Colonic mucosa (tissue), 4 donors: ENCODE measurements around the gene CLPTM1L. TPM values are rescaled to one million over a fixed set of nuclear protein-coding genes. Genes with fewer than 3 reads are reported as not detected.
"Not testable (repeated sequence)": the region's sequence is repeated elsewhere in the genome, so short reads cannot be mapped to it uniquely, and the experiment has no call there.

ENCODE experiments used
- DNase-seq: peaks from one replicate; pipeline ENCODE4 v3.0.0-alpha.2; 2020
- H3K27ac ChIP-seq: fragments of 200-600 bp; one replicate; pipeline ENCODE4 v1.8.0; 2021
- H3K27me3 ChIP-seq: fragments of 200-600 bp; one replicate; pipeline ENCODE4 v1.8.0; 2021
- H3K36me3 ChIP-seq: fragments of 200-600 bp; one replicate; pipeline ENCODE4 v1.8.0; 2021
- H3K4me1 ChIP-seq: fragments of 200-600 bp; one replicate; pipeline ENCODE4 v1.8.0; 2021; ENCODE audit warnings: mild to moderate bottlenecking
- H3K4me3 ChIP-seq: fragments of 200-600 bp; one replicate; pipeline ENCODE4 v1.8.0; 2021
- H3K9ac ChIP-seq, 2 donors: one replicate each; pipeline ENCODE4 v1.7.0; 2013; ENCODE audit warnings: control low read depth in 2 of 2, low read depth in 2 of 2, low read length in 2 of 2
- H3K9me3 ChIP-seq: fragments of 200-600 bp; one replicate; pipeline ENCODE4 v1.8.0; 2021
- CTCF ChIP-seq: fragments of 200-600 bp; IDR thresholded peaks from one replicate; pipeline ENCODE4 v1.8.0; 2022; ENCODE audit warnings: antibody characterized with exemption, mild to moderate bottlenecking
- intact Hi-C: fragments of 100-400 bp; cut with DNase I; formaldehyde crosslinking; loops from one replicate; pipeline ENCODE4 v1.14.1; 2022
- total RNA-seq, 2 donors: library from RNA; stranded (reverse); fragmentation: NEBNext Ultra II Directional in 1 of 2; extraction: Animal tissue kit (Norgen Biotek cat#: 25700) in 1 of 2; gene quantifications; one replicate each; pipeline ENCODE4 v1.2.1, GENCODE V29; 2021
- donor health status: healthy.
- donor health status: DM: no; HTN: no; CAD: no.
- donor health status: DM: no; HTN: no; CAD: no.

Gene CLPTM1L
- total RNA-seq, 2 donors from 2014 or later = 80.1 to 138 TPM

GRCh38 chr5:1285883-1286291 lies 59.0 kb downstream of the CLPTM1L start:
- Histone ChIP-seq H3K9me3 (no peaks in the 10 kb centered on the region), H3K27ac (no peak overlapping the region)
- peak; percentile 15 for DNase-seq

GRCh38 chr5:1285141-1285540 lies 59.8 kb downstream of the CLPTM1L start:
- intact Hi-C loops = no loop called here
- no peaks in the 10 kb centered on the region for H3K36me3 ChIP-seq
- DNase-seq = no peak

More at GRCh38 chr5:1285883-1286291, 59.0 kb downstream of the CLPTM1L start:
- Histone ChIP-seq H3K27me3 (no peaks in the 10 kb centered on the region), H3K4me1 (no peaks in the 10 kb centered on the region), H3K36me3 (no peaks in the 10 kb centered on the region), H3K9ac (no peak overlapping the region), H3K4me3 (no peak overlapping the region)
- TF ChIP-seq CTCF = no peak
- intact Hi-C loops = no loop called here

GRCh38 chr5:1284336-1284970 lies 60.4 kb downstream of the CLPTM1L start:
- intact Hi-C loops, H3K9ac ChIP-seq: not testable (repeated sequence)

More at GRCh38 chr5:1285141-1285540, 59.8 kb downstream of the CLPTM1L start:
- Histone ChIP-seq H3K9me3 (no peaks in the 10 kb centered on the region), H3K4me1 (no peaks in the 10 kb centered on the region), H3K9ac (no peak overlapping the region), H3K27me3 (no peaks in the 10 kb centered on the region), H3K4me3 (no peak overlapping the region), H3K27ac (no peak overlapping the region)
- TF ChIP-seq CTCF = no peak

GRCh38 chr5:1283729-1284041 lies 61.2 kb downstream of the CLPTM1L start:
- H3K27me3 ChIP-seq, intact Hi-C loops, H3K9ac ChIP-seq, H3K27ac ChIP-seq, H3K9me3 ChIP-seq, DNase-seq, H3K4me1 ChIP-seq, H3K36me3 ChIP-seq, H3K4me3 ChIP-seq: not testable (repeated sequence)

More at GRCh38 chr5:1284336-1284970, 60.4 kb downstream of the CLPTM1L start:
- H3K4me1 ChIP-seq, H3K27me3 ChIP-seq, H3K9me3 ChIP-seq, DNase-seq, H3K27ac ChIP-seq, H3K4me3 ChIP-seq, H3K36me3 ChIP-seq: not testable (repeated sequence)

GRCh38 chr5:1282993-1283728 lies 61.7 kb downstream of the CLPTM1L start:
- H3K4me3 ChIP-seq, H3K27ac ChIP-seq, intact Hi-C loops, H3K9ac ChIP-seq, H3K4me1 ChIP-seq, H3K36me3 ChIP-seq, DNase-seq, H3K9me3 ChIP-seq, H3K27me3 ChIP-seq: not testable (repeated sequence)

- H3K27ac ChIP-seq = no peak overlapping the region
- no peaks in the 10 kb centered on the region for H3K4me1 ChIP-seq
- peak; percentile 15 for DNase-seq
- intact Hi-C loops = no loop called here
- H3K9ac ChIP-seq = no peak overlapping the region
- TF ChIP-seq CTCF = no peak
- H3K36me3 ChIP-seq = no peaks in the 10 kb centered on the region
- no peak overlapping the region for H3K4me3 ChIP-seq
- H3K9me3 ChIP-seq = no peaks in the 10 kb centered on the region
- no peaks in the 10 kb centered on the region for H3K27me3 ChIP-seq
These were observed 62.5 kb downstream of the CLPTM1L start for GRCh38 chr5:1282131-1282992.
